Measurements from ENCODE around the gene GPAT2.

- TF ChIP-seq HBP1 (CRISPR knock-in tag; IDR thresholded peaks at IDR 0.05; ENCODE audit: low read depth) (no peak), CTCF (CRISPR knock-in tag; IDR thresholded peaks at IDR 0.05) (no peak), ZNF549 (CRISPR knock-in tag; IDR thresholded peaks at IDR 0.05) (no peak), CHD2 (IDR thresholded peaks at IDR 0.05; ENCODE audit: low read depth, low read length) (no peak), ZNF274 (CRISPR knock-in tag; IDR thresholded peaks at IDR 0.05) (no peak), MAF1 (CRISPR knock-in tag; IDR thresholded peaks at IDR 0.05; ENCODE audit: borderline replicate concordance) (no peak), NRL (CRISPR knock-in tag; IDR thresholded peaks at IDR 0.05; ENCODE audit: borderline replicate concordance) (no peak)
These were observed 46.3 kb upstream of the GPAT2 start for GRCh38 chr2:96081042-96081441.

Measured in HepG2 (cell line).